ENCODE results near the gene DBH.

The DBH gene

DNA sequence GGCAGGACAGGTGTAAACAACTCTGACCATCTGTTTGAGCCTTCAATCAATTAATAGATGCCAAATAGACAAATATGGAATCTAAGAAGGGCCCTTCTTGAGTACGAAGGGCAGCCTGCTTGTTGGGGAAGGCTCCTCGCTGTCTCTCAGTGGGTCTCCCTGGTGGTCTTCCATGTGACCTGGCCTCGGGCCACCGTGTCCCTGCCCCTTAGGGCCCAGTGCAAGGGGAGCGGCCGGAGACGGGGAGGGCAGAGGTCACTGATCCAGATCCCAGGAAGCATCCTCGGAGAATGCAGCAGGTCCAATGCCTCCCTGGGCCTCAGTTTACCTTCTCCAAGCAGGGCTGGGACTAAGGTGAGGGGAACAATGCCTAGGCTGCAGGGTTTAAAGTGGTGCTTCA is 2.5 kb downstream of the DBH start:
- TF ChIP-seq CREB1 (IDR thresholded peaks at IDR 0.05; ENCODE audit: low read depth) (no peak), EGR1 (IDR thresholded peaks at IDR 0.05) (no peak)

DNA sequence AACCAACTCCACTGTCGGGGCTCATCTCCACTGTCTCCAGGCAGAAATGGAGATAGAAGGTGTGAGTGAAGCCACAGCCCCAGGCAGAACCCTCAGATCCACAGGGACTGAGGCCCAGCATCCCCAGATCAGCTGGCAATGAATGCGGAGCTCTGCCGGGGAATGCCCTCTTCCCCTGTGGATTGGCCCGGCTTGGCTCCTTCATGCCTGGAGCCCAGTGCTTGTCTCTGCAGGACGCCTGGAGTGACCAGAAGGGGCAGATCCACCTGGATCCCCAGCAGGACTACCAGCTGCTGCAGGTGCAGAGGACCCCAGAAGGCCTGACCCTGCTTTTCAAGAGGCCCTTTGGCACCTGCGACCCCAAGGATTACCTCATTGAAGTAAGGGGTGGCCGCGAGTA is 3.5 kb downstream of the DBH start:
- TF ChIP-seq, protein P1, sequence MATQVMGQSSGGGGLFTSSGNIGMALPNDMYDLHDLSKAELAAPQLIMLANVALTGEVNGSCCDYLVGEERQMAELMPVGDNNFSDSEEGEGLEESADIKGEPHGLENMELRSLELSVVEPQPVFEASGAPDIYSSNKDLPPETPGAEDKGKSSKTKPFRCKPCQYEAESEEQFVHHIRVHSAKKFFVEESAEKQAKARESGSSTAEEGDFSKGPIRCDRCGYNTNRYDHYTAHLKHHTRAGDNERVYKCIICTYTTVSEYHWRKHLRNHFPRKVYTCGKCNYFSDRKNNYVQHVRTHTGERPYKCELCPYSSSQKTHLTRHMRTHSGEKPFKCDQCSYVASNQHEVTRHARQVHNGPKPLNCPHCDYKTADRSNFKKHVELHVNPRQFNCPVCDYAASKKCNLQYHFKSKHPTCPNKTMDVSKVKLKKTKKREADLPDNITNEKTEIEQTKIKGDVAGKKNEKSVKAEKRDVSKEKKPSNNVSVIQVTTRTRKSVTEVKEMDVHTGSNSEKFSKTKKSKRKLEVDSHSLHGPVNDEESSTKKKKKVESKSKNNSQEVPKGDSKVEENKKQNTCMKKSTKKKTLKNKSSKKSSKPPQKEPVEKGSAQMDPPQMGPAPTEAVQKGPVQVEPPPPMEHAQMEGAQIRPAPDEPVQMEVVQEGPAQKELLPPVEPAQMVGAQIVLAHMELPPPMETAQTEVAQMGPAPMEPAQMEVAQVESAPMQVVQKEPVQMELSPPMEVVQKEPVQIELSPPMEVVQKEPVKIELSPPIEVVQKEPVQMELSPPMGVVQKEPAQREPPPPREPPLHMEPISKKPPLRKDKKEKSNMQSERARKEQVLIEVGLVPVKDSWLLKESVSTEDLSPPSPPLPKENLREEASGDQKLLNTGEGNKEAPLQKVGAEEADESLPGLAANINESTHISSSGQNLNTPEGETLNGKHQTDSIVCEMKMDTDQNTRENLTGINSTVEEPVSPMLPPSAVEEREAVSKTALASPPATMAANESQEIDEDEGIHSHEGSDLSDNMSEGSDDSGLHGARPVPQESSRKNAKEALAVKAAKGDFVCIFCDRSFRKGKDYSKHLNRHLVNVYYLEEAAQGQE (IDR thresholded peaks at IDR 0.05; ENCODE audit: low read depth) = no peak
- TF ChIP-seq EGR1 (IDR thresholded peaks at IDR 0.05) (no peak), TEAD4 (IDR thresholded peaks at IDR 0.05) (no peak), TCF12 (IDR thresholded peaks at IDR 0.05; ENCODE audit: low read depth) (no peak)

DNA sequence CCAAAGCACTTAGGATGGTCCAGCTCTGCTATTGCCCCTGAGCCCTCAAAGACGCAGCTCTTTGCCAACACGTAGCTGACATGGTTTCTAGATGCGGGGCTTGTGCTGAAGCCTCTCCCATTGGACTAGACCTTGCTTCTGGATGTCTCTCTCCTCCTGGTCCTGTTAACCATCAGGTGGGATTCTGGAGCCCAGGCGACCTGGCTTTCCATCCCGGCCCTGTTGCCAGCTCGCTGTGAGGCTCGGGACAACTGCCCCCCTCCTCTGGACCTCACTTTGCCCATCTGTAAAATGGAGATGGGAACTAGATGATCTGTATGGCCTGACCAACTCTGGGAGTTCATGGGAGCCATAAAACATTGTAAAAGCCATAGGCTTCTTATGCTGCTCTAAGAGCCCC is 4.0 kb downstream of the DBH start:
- TF ChIP-seq TCF12 (IDR thresholded peaks at IDR 0.05; ENCODE audit: low read depth) (no peak), CEBPB (IDR thresholded peaks at IDR 0.05) (no peak), EP300 (IDR thresholded peaks at IDR 0.05; ENCODE audit: borderline replicate concordance) (no peak), YY1 (IDR thresholded peaks at IDR 0.05; ENCODE audit: low read depth) (no peak)
- TF ChIP-seq, protein P2, sequence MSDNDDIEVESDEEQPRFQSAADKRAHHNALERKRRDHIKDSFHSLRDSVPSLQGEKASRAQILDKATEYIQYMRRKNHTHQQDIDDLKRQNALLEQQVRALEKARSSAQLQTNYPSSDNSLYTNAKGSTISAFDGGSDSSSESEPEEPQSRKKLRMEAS (IDR thresholded peaks at IDR 0.05) = no peak

DNA sequence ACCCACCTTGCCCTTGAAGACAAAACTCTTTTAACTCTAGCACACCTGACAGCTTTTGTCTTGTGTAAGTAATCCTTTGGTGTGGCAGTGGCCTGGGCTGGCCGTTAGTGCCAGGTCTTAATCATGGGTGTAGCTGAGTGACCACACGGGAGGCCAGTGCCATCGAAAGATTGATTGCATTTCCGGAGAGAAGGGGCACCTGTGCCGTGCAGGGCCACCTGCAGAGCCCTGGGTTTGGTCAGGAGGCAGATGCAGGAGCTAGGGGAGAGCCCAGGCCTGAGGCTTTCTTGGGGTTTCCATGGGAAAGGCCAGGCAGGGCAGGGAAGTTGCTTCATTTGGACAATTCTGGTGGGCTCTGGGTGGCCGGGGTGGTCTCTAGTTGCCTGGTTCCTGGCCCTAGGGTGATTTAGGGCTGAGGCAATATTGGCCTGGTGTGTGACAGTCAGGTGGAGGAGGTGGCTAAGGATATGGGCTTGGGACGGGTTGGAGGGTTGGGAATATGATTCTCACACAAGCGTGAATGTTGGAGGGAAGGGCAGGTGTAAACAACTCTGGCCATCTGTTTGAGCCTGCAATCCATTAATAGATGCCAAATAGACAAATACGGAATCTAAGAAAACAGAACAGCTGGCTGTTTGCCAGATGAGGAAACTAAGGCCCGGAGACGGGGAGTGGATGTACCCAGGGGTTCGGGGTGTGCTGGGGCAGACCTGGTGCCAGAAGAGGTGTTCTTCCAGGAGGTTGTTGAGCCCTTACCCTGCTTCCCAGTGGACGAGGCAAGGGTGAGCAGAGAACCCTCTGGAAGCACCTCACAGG is 4.6 kb downstream of the DBH start:
- TF ChIP-seq, protein P1 (IDR thresholded peaks at IDR 0.05; ENCODE audit: low read depth) = no peak
- TF ChIP-seq TCF12 (IDR thresholded peaks at IDR 0.05; ENCODE audit: low read depth) (no peak), FOXM1 (IDR thresholded peaks at IDR 0.05; ENCODE audit: borderline replicate concordance, low read depth) (no peak), RAD21 (IDR thresholded peaks at IDR 0.05; ENCODE audit: low read depth) (no peak), EGR1 (IDR thresholded peaks at IDR 0.05) (no peak), CEBPB (IDR thresholded peaks at IDR 0.05) (no peak)
- TF ChIP-seq, protein P2 (IDR thresholded peaks at IDR 0.05) = no peak
- TF ChIP-seq, protein P3, sequence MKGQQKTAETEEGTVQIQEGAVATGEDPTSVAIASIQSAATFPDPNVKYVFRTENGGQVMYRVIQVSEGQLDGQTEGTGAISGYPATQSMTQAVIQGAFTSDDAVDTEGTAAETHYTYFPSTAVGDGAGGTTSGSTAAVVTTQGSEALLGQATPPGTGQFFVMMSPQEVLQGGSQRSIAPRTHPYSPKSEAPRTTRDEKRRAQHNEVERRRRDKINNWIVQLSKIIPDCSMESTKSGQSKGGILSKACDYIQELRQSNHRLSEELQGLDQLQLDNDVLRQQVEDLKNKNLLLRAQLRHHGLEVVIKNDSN (IDR thresholded peaks at IDR 0.05) = no peak

DNA sequence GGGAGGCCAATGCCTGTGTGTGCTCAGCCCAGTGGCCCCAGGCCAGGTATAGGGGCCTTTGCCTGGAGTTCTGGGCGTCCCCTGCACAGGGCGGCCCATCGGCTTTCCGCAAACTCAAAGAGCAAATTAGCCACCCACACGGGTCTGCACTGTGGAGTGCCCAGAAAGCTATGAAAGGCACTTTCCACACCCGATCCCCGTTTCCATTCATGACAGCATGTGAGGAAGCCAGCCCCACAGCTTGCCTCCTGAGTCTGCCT is 5.2 kb downstream of the DBH start:
- TF ChIP-seq, protein P2 (IDR thresholded peaks at IDR 0.05) = no peak
- no peak for TF ChIP-seq EP300 (IDR thresholded peaks at IDR 0.05; ENCODE audit: borderline replicate concordance)
- TF ChIP-seq, protein P3 (IDR thresholded peaks at IDR 0.05) = no peak
- TF ChIP-seq, protein P1 (IDR thresholded peaks at IDR 0.05; ENCODE audit: low read depth) = no peak
- TF ChIP-seq FOXM1 (IDR thresholded peaks at IDR 0.05; ENCODE audit: borderline replicate concordance, low read depth) = no peak
- TF ChIP-seq RAD21 (IDR thresholded peaks at IDR 0.05; ENCODE audit: low read depth) = no peak
- no peak for TF ChIP-seq TEAD4 (IDR thresholded peaks at IDR 0.05)
- TF ChIP-seq CREB1 (IDR thresholded peaks at IDR 0.05; ENCODE audit: low read depth) = no peak
- no peak for TF ChIP-seq NFIC (IDR thresholded peaks at IDR 0.05)
- TF ChIP-seq EGR1 (IDR thresholded peaks at IDR 0.05) = no peak
- TF ChIP-seq CEBPB (IDR thresholded peaks at IDR 0.05) = no peak
- no peak for TF ChIP-seq YY1 (IDR thresholded peaks at IDR 0.05; ENCODE audit: low read depth)
- no peak for TF ChIP-seq TAF1 (IDR thresholded peaks at IDR 0.05; ENCODE audit: low read depth)
- no peak for TF ChIP-seq ZBTB7A (IDR thresholded peaks at IDR 0.05; ENCODE audit: low read depth)
- TF ChIP-seq TCF12 (IDR thresholded peaks at IDR 0.05; ENCODE audit: low read depth) = no peak

All from Ishikawa (cell line).